ENCODE data around the gene SATB2. TPM values are rescaled to one million over a fixed set of nuclear protein-coding genes. Genes with fewer than 3 reads are reported as not detected.

Gene SATB2
- total and polyA plus RNA-seq, 8 donors = 0.50 to 184 (median 1.4) TPM

- DNase-seq = no peak
- H3K4me3 ChIP-seq = no peak overlapping the region
- WGBS, 5 donors = 77 to 89% (median 84%) methylated on average over 3 of the region's 3 CpGs
- intact Hi-C loops (cut with DNase I; ENCODE audit: low total_unique reads) = no loop called here
- TF ChIP-seq POLR2A (IDR thresholded peaks at IDR 0.05) (no peak), EP300 (IDR thresholded peaks at IDR 0.05) (no peak), POLR2AphosphoS5 (IDR thresholded peaks at IDR 0.05) (no peak), CTCF (IDR thresholded peaks at IDR 0.05) (no peak)
- H3K9me3 ChIP-seq = no peaks in the 10 kb centered on the region
- peaks cover 0 to 5% (median 0%) of the 10 kb centered on the region in 3 donors for H3K27me3 ChIP-seq
- no peak overlapping the region for H3K27ac ChIP-seq
- no peaks in the 10 kb centered on the region for H3K4me1 ChIP-seq
- no peaks in the 10 kb centered on the region for H3K36me3 ChIP-seq
Observed at GRCh38 chr2:199439066-199439465, 18.7 kb downstream of the SATB2 start.

- Histone ChIP-seq H3K27ac (no peak overlapping the region), H3K4me1 (no peaks in the 10 kb centered on the region), H3K9me3 (no peaks in the 10 kb centered on the region), H3K36me3 (peaks cover 0 to 4% (median 0%) of the 10 kb centered on the region in 4 donors), H3K27me3 (no peaks in the 10 kb centered on the region), H3K4me3 (no peak overlapping the region)
- WGBS, 5 donors = 71 to 94% (median 92%) methylated on average over 1 of the region's 1 CpG
- intact Hi-C loops (cut with DNase I; ENCODE audit: low total_unique reads) = no loop called here
- TF ChIP-seq CTCF (IDR thresholded peaks at IDR 0.05) (no peak), POLR2AphosphoS5 (IDR thresholded peaks at IDR 0.05) (no peak), EP300 (IDR thresholded peaks at IDR 0.05) (no peak), POLR2A (IDR thresholded peaks at IDR 0.05) (no peak)
- DNase-seq = no peak
Observed at GRCh38 chr2:199434555-199434954, 23.2 kb downstream of the SATB2 start.

- 83 to 88% (median 85%) methylated on average over 11 of the region's 11 CpGs for WGBS, 5 donors
- DNase-seq = no peak
- H3K36me3 ChIP-seq = peaks cover 0 to 4% (median 0%) of the 10 kb centered on the region in 4 donors
Observed at GRCh38 chr2:199433204-199433832, 24.4 kb downstream of the SATB2 start.

GRCh38 chr2:199431746-199432213, 26.0 kb downstream of the SATB2 start:
- Histone ChIP-seq H3K36me3 (peaks cover 0 to 4% (median 0%) of the 10 kb centered on the region in 4 donors), H3K9me3 (no peaks in the 10 kb centered on the region), H3K27ac (no peak overlapping the region), H3K27me3 (no peaks in the 10 kb centered on the region), H3K4me1 (no peaks in the 10 kb centered on the region), H3K4me3 (no peak overlapping the region)
- WGBS, 5 donors = 59 to 71% (median 64%) methylated on average over 11 of the region's 11 CpGs
- TF ChIP-seq CTCF (IDR thresholded peaks at IDR 0.05) = no peak
- TF ChIP-seq POLR2AphosphoS5 (IDR thresholded peaks at IDR 0.05) = no peak
- no peak for TF ChIP-seq EP300 (IDR thresholded peaks at IDR 0.05)
- no peak for TF ChIP-seq POLR2A (IDR thresholded peaks at IDR 0.05)
- intact Hi-C loops (cut with DNase I; ENCODE audit: low total_unique reads) = no loop called here
- no peak for DNase-seq

More at GRCh38 chr2:199433204-199433832, 24.4 kb downstream of the SATB2 start:
- no peak overlapping the region for H3K4me3 ChIP-seq
- H3K4me1 ChIP-seq = no peaks in the 10 kb centered on the region
- intact Hi-C loops (cut with DNase I; ENCODE audit: low total_unique reads) = no loop called here
- no peaks in the 10 kb centered on the region for H3K9me3 ChIP-seq
- no peaks in the 10 kb centered on the region for H3K27me3 ChIP-seq
- no peak for TF ChIP-seq POLR2A (IDR thresholded peaks at IDR 0.05)
- TF ChIP-seq EP300 (IDR thresholded peaks at IDR 0.05) = no peak
- no peak for TF ChIP-seq CTCF (IDR thresholded peaks at IDR 0.05)
- no peak for TF ChIP-seq POLR2AphosphoS5 (IDR thresholded peaks at IDR 0.05)
- no peak overlapping the region for H3K27ac ChIP-seq

Measured in stomach (tissue), 9 donors.